HEK293T (cell line): ENCODE results near the gene RPL13.

ENCODE experiments used
- BHLHE40 ChIP-seq: fragments of 450-650 bp; IDR thresholded peaks from 2 replicates; pipeline ENCODE4 v1.6.1; 2016; ENCODE audit warnings: mild to moderate bottlenecking, moderate library complexity, borderline replicate concordance
- CTBP1 ChIP-seq: fragments of 450-650 bp; IDR thresholded peaks from 2 replicates; pipeline ENCODE4 v1.6.1; 2016; ENCODE audit warnings: borderline replicate concordance
- ELF4 ChIP-seq: fragments of 450-650 bp; IDR thresholded peaks from 2 replicates; pipeline ENCODE4 v1.6.1; 2017; ENCODE audit warnings: antibody characterized with exemption
- FOXK2 ChIP-seq: fragments of 450-650 bp; IDR thresholded peaks from 2 replicates; pipeline ENCODE4 v1.6.1; 2016; ENCODE audit warnings: mild to moderate bottlenecking
- FOXM1 ChIP-seq: fragments of 450-650 bp; IDR thresholded peaks from 2 replicates; pipeline ENCODE4 v1.6.1; 2017; ENCODE audit warnings: mild to moderate bottlenecking, borderline replicate concordance
- HDGF ChIP-seq: fragments of 450-650 bp; IDR thresholded peaks from 2 replicates; pipeline ENCODE4 v1.6.1; 2017; ENCODE audit warnings: antibody characterized with exemption, borderline replicate concordance
- L3MBTL2 ChIP-seq: fragments of 450-650 bp; conservative IDR thresholded peaks from 2 replicates; pipeline ENCODE4 v1.6.1; 2016; ENCODE audit warnings: mild to moderate bottlenecking
- LEF1 ChIP-seq: fragments of 450-650 bp; IDR thresholded peaks from 2 replicates; pipeline ENCODE4 v1.6.1; 2017; ENCODE audit warnings: mild to moderate bottlenecking, borderline replicate concordance
- SP1 ChIP-seq: fragments of 450-650 bp; IDR thresholded peaks from 2 replicates; pipeline ENCODE4 v1.6.1; 2017
- SUZ12 ChIP-seq: fragments of 450-650 bp; IDR thresholded peaks from 2 replicates; pipeline ENCODE4 v1.6.1; 2016; ENCODE audit warnings: mild to moderate bottlenecking

DNA sequence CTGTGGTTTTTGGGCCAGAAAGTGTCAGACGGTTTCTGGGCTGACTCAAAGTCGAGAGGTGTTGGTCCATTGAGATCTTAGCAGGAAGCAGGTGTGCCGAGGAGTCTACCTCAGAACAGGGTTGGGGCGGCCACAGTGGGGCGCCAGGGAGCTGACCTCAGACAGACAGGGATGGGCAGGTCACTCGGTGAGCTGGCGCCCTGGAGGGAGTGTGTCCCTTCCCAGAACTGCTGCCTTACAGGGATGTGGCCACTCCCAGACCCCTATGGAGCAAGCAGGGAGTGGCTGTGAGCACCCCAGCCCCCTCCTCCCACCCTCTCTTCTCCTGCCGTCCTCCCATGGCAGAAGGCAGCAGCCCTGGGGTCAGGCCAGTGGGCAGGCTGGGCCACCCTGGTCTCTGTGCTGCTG is 39.0 kb downstream of the RPL13 start:
- TF ChIP-seq SUZ12 (no peak), L3MBTL2 (no peak), FOXM1 (no peak), ELF4 (no peak), BHLHE40 (no peak), HDGF (no peak), SP1 (no peak), LEF1 (no peak), FOXK2 (no peak), CTBP1 (no peak)
